HS-27A (cell line): ENCODE data around the gene CD34.

ENCODE experiments used
- DNase-seq: peaks from one replicate; pipeline ENCODE4 v3.0.0-alpha.2; 2012; ENCODE audit warnings: low read depth, missing footprints

Gene CD34

DNA sequence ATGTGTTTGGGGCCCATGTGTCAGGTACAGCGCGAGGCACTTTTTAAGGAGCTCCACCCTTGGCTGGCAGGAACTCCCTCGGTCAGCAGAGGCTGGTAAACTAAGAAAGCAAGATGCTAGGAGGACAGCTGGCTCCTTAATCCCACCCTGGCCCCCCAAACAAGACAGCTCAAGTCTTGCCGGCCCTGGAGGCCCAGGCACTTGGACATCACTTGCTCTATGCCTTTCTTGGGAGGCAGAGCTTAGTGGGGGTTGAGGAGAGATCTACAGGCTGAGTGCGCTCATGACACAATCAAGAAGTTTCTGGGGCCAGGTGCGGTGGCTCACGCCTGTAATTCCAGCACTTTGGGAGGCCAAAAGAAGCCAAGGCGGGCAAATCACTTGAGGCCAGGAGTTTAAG, 78.1 kb downstream of the CD34 start:
- no peak for DNase-seq

- no peak for DNase-seq
Measured at GRCh38 chr1:207831517-207832327, 79.2 kb downstream of the CD34 start.
